GM12878 (cell line): ENCODE measurements around the gene CYP26B1. TPM values are rescaled to one million over a fixed set of nuclear protein-coding genes. Genes with fewer than 3 reads are reported as not detected.

Experiments
- ATAC-seq: fragments of 200-7000 bp; cut with Tn5 transposase; 3 replicates; pipeline ENCODE4 v1.9.1; 2020; ENCODE audit warnings: mild to moderate bottlenecking, moderate library complexity
- BruUV-seq: library from RNA; stranded (reverse); fragments of 400-500 nt; replicated peaks from 2 replicates; lab custom pipeline; 2021; lab: Mats Ljungman, UMichigan
- CTCF ChIA-PET: fragments of 300-600 bp; sonication (Branson Sonifier 250); formaldehyde crosslinking; extraction: SDS; loops from one replicate; lab custom pipeline; 2021; ENCODE audit warnings: inconsistent platforms; lab: Yijun Ruan, JAX
- POLR2A ChIA-PET: fragments of 350-600 bp; formaldehyde crosslinking; extraction: SDS; loops from one replicate; lab custom pipeline; 2021; ENCODE audit warnings: inconsistent platforms; lab: Charles Lee
- RAD21 ChIA-PET: fragments of 300-600 bp; sonication (Branson Sonifier 250); formaldehyde crosslinking; loops from one replicate; lab custom pipeline; 2023; ENCODE audit warnings: antibody characterized with exemption; ENCODE audit not compliant: unreplicated experiment; lab: Charles Lee
- SMC1A ChIA-PET: fragments of 300-600 bp; sonication (Branson Sonifier 250); formaldehyde crosslinking; loops from one replicate; lab custom pipeline; 2023; ENCODE audit not compliant: unreplicated experiment, uncharacterized antibody; lab: Charles Lee
- DNase-seq: peaks from one replicate; pipeline ENCODE4 v3.0.0-alpha.2; 2011; ENCODE audit warnings: low read depth, low spot score
- FAIRE-seq: peaks from 3 replicates; lab custom pipeline; 2011; peaks lifted over from hg19 to GRCh38; lab: Jason Lieb, UNC
- H2AFZ ChIP-seq: 2 replicates; pipeline ENCODE4 v1.6.0; 2011; ENCODE audit warnings: low read depth, low read length, control low read depth; ENCODE audit not compliant: control insufficient read depth
- H3K27ac ChIP-seq: 2 replicates; pipeline ENCODE4 v1.5.1; 2011; ENCODE audit warnings: control low read depth; ENCODE audit not compliant: control insufficient read depth, insufficient read depth
- H3K27me3 ChIP-seq, 2 experiments: replicated peaks in 1 of 2; 2 replicates each; pipeline versions ENCODE4 v1.6.0 to v1.6.1; 2011; ENCODE audit warnings: low read length in 1 of 2; ENCODE audit not compliant: control insufficient read depth in 2 of 2, insufficient read depth in 2 of 2
- H3K36me3 ChIP-seq, 2 experiments: 2 replicates each; pipeline ENCODE4 v1.5.1; 2011; ENCODE audit warnings: low read length in 1 of 2; ENCODE audit not compliant: control insufficient read depth in 2 of 2, insufficient read depth in 2 of 2
- H3K4me1 ChIP-seq: 2 replicates; pipeline ENCODE4 v1.6.1; 2011; ENCODE audit warnings: mild to moderate bottlenecking, low read length, moderate library complexity, mixed read lengths; ENCODE audit not compliant: control insufficient read depth, insufficient read depth
- H3K4me2 ChIP-seq: 2 replicates; pipeline ENCODE4 v1.6.0; 2011; ENCODE audit warnings: control low read depth; ENCODE audit not compliant: control insufficient read depth, insufficient read depth
- H3K4me3 ChIP-seq: fragments of 200-600 bp; sonication (generic); 2 replicates; pipeline ENCODE4 v1.5.1; 2016
- H3K79me2 ChIP-seq: 2 replicates; pipeline ENCODE4 v1.6.0; 2011; ENCODE audit warnings: low read length; ENCODE audit not compliant: control insufficient read depth, insufficient read depth
- H3K9ac ChIP-seq: 2 replicates; pipeline ENCODE4 v1.8.0; 2011; ENCODE audit warnings: low read length, control low read depth, mixed read lengths; ENCODE audit not compliant: control insufficient read depth, insufficient read depth
- H3K9me3 ChIP-seq: replicated peaks from 3 replicates; pipeline ENCODE4 v1.5.1; 2011; ENCODE audit warnings: mild to moderate bottlenecking, low read length; ENCODE audit not compliant: control insufficient read depth, insufficient read depth
- H4K20me1 ChIP-seq: 2 replicates; pipeline ENCODE4 v1.6.0; 2011; ENCODE audit not compliant: control insufficient read depth, insufficient read depth
- BCLAF1 ChIP-seq: fragments of 450-650 bp; IDR thresholded peaks from 2 replicates; pipeline ENCODE4 v1.6.1; 2017; ENCODE audit warnings: antibody characterized with exemption, mild to moderate bottlenecking, moderate library complexity
- CUX1 ChIP-seq: IDR thresholded peaks from 2 replicates; pipeline ENCODE4 v1.6.1; 2012; ENCODE audit warnings: improper control_type of control experiment, low read depth, low read length; ENCODE audit not compliant: insufficient replicate concordance
- GABPA ChIP-seq: IDR thresholded peaks from 2 replicates; pipeline ENCODE4 v1.6.1; 2014; ENCODE audit warnings: antibody characterized with exemption, low read depth, mild to moderate bottlenecking, inconsistent platforms
- IRF4 ChIP-seq: IDR thresholded peaks from 2 replicates; pipeline ENCODE4 v1.6.1; 2011; ENCODE audit warnings: low read depth, low read length
- MLLT1 ChIP-seq: fragments of 450-650 bp; IDR thresholded peaks from 2 replicates; pipeline ENCODE4 v1.6.1; 2016; ENCODE audit warnings: mild to moderate bottlenecking
- POLR2AphosphoS5 ChIP-seq: IDR thresholded peaks from 2 replicates; pipeline ENCODE4 v1.6.1; 2011; ENCODE audit warnings: mild to moderate bottlenecking, low read length, inconsistent platforms
- YBX1 ChIP-seq: fragments of 450-650 bp; IDR thresholded peaks from 2 replicates; pipeline ENCODE4 v1.6.1; 2016; ENCODE audit warnings: antibody characterized with exemption
- ZBTB4 ChIP-seq: fragments of 450-650 bp; formaldehyde crosslinking; IDR thresholded peaks from 2 replicates; pipeline ENCODE4 v1.4.0; 2022; ENCODE audit warnings: mild to moderate bottlenecking, moderate library complexity
- ZNF207 ChIP-seq: fragments of 450-650 bp; IDR thresholded peaks from 2 replicates; pipeline ENCODE4 v1.6.1; 2014; ENCODE audit warnings: antibody characterized with exemption, mild to moderate bottlenecking, borderline replicate concordance
- WGBS: methylation state at CpG from one replicate; pipeline ENCODE4 v1.1.6; 2016; ENCODE audit warnings: low lambda C conversion rate; ENCODE audit not compliant: insufficient replicate concordance, insufficient coverage; ENCODE audit errors: missing lambda C conversion rate; 5-methylcytosine and 5-hydroxymethylcytosine counted together
- in situ Hi-C: fragments of 300-500 bp; cut with MboI; formaldehyde crosslinking; loops from 9 replicates; pipeline ENCODE4 v1.14.3; 2018; ENCODE audit warnings: mixed read lengths
- intact Hi-C: fragments of 100-400 bp; cut with micrococcal nuclease; formaldehyde crosslinking; loops from one replicate; pipeline ENCODE4 v1.14.2; 2022; ENCODE audit not compliant: unreplicated experiment
- polyA plus RNA-seq, 11 experiments: library from polyadenylated mRNA; depleted of rRNA in 4 of 11; unstranded in 6 of 11; stranded (reverse) in 5 of 11; fragments of >200 nt; fragmentation: Nextera tagmentation in 4 of 11; fragmentation: Illumina TruSeq in 1 of 11; extraction: Ambion mirVana in 4 of 11; extraction: Trizol in 1 of 11; gene quantifications; 1 replicate in 1 of 11; 2 replicates in 10 of 11; pipeline versions ENCODE4 v1.2.1 to v1.2.3, GENCODE V29; 2011 to 2016; ENCODE audit warnings: inconsistent platforms in 2 of 11, missing spikeins in 2 of 11, low read depth in 1 of 11
- total RNA-seq, 4 experiments: library from RNA; depleted of rRNA in 3 of 4; stranded (reverse); fragments of >200 nt in 3 of 4; fragmentation: Illumina TruSeq in 1 of 4; extraction: Trizol in 1 of 4; gene quantifications; 2 replicates each; pipeline versions ENCODE4 v1.2.1 to v1.2.3, GENCODE V29; 2013 to 2021

CYP26B1 gene
- total and polyA plus RNA-seq, 10 of the 15 experiments (the other 5 are each of a cell fraction or from before 2014, with no cell fraction given), result not detected

- no peak for TF ChIP-seq BCLAF1
- TF ChIP-seq MLLT1, result no peak
- TF ChIP-seq ZNF207, result no peak
- no peak for TF ChIP-seq CUX1
- no peak for TF ChIP-seq IRF4
- TF ChIP-seq ZBTB4 (CRISPR knock-in tag), result no peak
- no peak for TF ChIP-seq GABPA
- TF ChIP-seq POLR2AphosphoS5, result no peak
- no peak for TF ChIP-seq YBX1
- TF ChIP-seq, all 136 proteins: peak for 0
- 39% methylated on average over 4 of the region's 4 CpGs for WGBS
- H3K27me3 ChIP-seq, result no peaks in the 10 kb centered on the region
- intact Hi-C loops (no loop called here), in situ Hi-C loops (no loop called here)
- H3K4me1 ChIP-seq, result no peaks in the 10 kb centered on the region
- no peak for FAIRE-seq
- no peak for ATAC-seq
- H3K36me3 ChIP-seq, result no peaks in the 10 kb centered on the region
- ChIA-PET POLR2A (no interaction called here), SMC1A (no interaction called here), CTCF (no interaction called here), RAD21 (no interaction called here)
- H3K9me3 ChIP-seq, result no peaks in the 10 kb centered on the region; the same call in 2 of the 3 replicates
- H3K4me3 ChIP-seq, result no peak overlapping the region
- no peak overlapping the region for H3K4me2 ChIP-seq
- no peak for DNase-seq
- no TSS peak for BruUV-seq
- H3K27ac ChIP-seq, result no peak overlapping the region
- H3K79me2 ChIP-seq, result no peaks in the 10 kb centered on the region
- H3K9ac ChIP-seq, result no peak overlapping the region
- H4K20me1 ChIP-seq, result no peaks in the 10 kb centered on the region
- no peak overlapping the region for H2AFZ ChIP-seq
Observed at GRCh38 chr2:72182547-72182946, 34.9 kb upstream of the CYP26B1 start.
